NT2/D1 (cell line): ENCODE measurements around the gene NR3C2.

Source experiments
- DNase-seq: peaks from one replicate; pipeline ENCODE4 v3.0.0-alpha.2; 2011; ENCODE audit warnings: low read depth, low spot score
- H3K27me3 ChIP-seq: 2 replicates; pipeline ENCODE4 v1.6.0; 2011; ENCODE audit warnings: mild to moderate bottlenecking; ENCODE audit not compliant: insufficient read length, insufficient read depth
- H3K36me3 ChIP-seq: 2 replicates; pipeline ENCODE4 v1.6.1; 2011; ENCODE audit warnings: mild to moderate bottlenecking, low read length, mixed read lengths; ENCODE audit not compliant: insufficient read depth, insufficient read length
- H3K4me1 ChIP-seq: 2 replicates; pipeline ENCODE4 v1.5.1; 2011; ENCODE audit not compliant: insufficient read depth, insufficient read length
- H3K4me3 ChIP-seq: 2 replicates; pipeline ENCODE4 v1.5.1; 2011; ENCODE audit warnings: low read depth; ENCODE audit not compliant: insufficient read length
- H3K9ac ChIP-seq: 2 replicates; pipeline ENCODE4 v1.6.0; 2011; ENCODE audit warnings: low read depth; ENCODE audit not compliant: insufficient read length
- H3K9me3 ChIP-seq: 2 replicates; pipeline ENCODE4 v1.5.1; 2011; ENCODE audit warnings: mild to moderate bottlenecking, low read length; ENCODE audit not compliant: insufficient read depth
- SUZ12 ChIP-seq: IDR thresholded peaks from 2 replicates; pipeline ENCODE4 v1.6.1; 2011; ENCODE audit not compliant: insufficient read length, insufficient read depth; ENCODE audit errors: extremely low read depth
- YY1 ChIP-seq: IDR thresholded peaks from 2 replicates; pipeline ENCODE4 v1.6.1; 2011; ENCODE audit not compliant: insufficient read length, insufficient read depth
- ZNF274 ChIP-seq: IDR thresholded peaks from 2 replicates; pipeline ENCODE4 v1.6.1; 2011; ENCODE audit warnings: mild to moderate bottlenecking, low read depth, low read length

Gene NR3C2

GRCh38 chr4:148078061-148078460 lies 364.2 kb downstream of the NR3C2 start:
- H3K27me3 ChIP-seq, result no peaks in the 10 kb centered on the region
- H3K9me3 ChIP-seq, result peaks cover 22% of the 10 kb centered on the region; the same call in 1 of the 2 replicates
- no peak for TF ChIP-seq SUZ12
- TF ChIP-seq YY1, result no peak
- TF ChIP-seq ZNF274, result no peak
- H3K9ac ChIP-seq, result no peak overlapping the region
- no peaks in the 10 kb centered on the region for H3K4me1 ChIP-seq
- peaks cover 12% of the 10 kb centered on the region for H3K36me3 ChIP-seq
- DNase-seq, result no peak
- no peak overlapping the region for H3K4me3 ChIP-seq

GRCh38 chr4:148077581-148077980 lies 364.6 kb downstream of the NR3C2 start:
- no peak for TF ChIP-seq SUZ12
- no peak for TF ChIP-seq YY1
- TF ChIP-seq ZNF274, result no peak
- Histone ChIP-seq H3K9me3 (peaks cover 22% of the 10 kb centered on the region; the same call in 1 of the 2 replicates), H3K4me1 (no peaks in the 10 kb centered on the region), H3K27me3 (no peaks in the 10 kb centered on the region), H3K9ac (no peak overlapping the region), H3K36me3 (peaks cover 17% of the 10 kb centered on the region), H3K4me3 (no peak overlapping the region)
- no peak for DNase-seq

GRCh38 chr4:148076964-148077363 lies 365.2 kb downstream of the NR3C2 start:
- peaks cover 22% of the 10 kb centered on the region; the same call in 1 of the 2 replicates for H3K9me3 ChIP-seq
- no peaks in the 10 kb centered on the region for H3K4me1 ChIP-seq
- DNase-seq, result no peak
- H3K9ac ChIP-seq, result no peak overlapping the region
- no peaks in the 10 kb centered on the region for H3K27me3 ChIP-seq
- peaks cover 21% of the 10 kb centered on the region for H3K36me3 ChIP-seq
- no peak overlapping the region for H3K4me3 ChIP-seq
- TF ChIP-seq YY1, result no peak
- no peak for TF ChIP-seq ZNF274
- TF ChIP-seq SUZ12, result no peak

- no peak for DNase-seq
- H3K36me3 ChIP-seq, result peaks cover 16% of the 10 kb centered on the region
- TF ChIP-seq ZNF274 (no peak), SUZ12 (no peak), YY1 (no peak)
These were observed 366.8 kb downstream of the NR3C2 start for GRCh38 chr4:148075438-148075837.

GRCh38 chr4:148074462-148074861 lies 367.8 kb downstream of the NR3C2 start:
- Histone ChIP-seq H3K9ac (no peak overlapping the region), H3K36me3 (peaks cover 13% of the 10 kb centered on the region), H3K4me3 (no peak overlapping the region), H3K4me1 (no peaks in the 10 kb centered on the region), H3K27me3 (no peaks in the 10 kb centered on the region), H3K9me3 (peaks cover 22% of the 10 kb centered on the region; the same call in 1 of the 2 replicates)
- no peak for TF ChIP-seq ZNF274
- DNase-seq, result no peak

More at GRCh38 chr4:148075438-148075837, 366.8 kb downstream of the NR3C2 start:
- peaks cover 22% of the 10 kb centered on the region; the same call in 1 of the 2 replicates for H3K9me3 ChIP-seq
- no peaks in the 10 kb centered on the region for H3K27me3 ChIP-seq
- H3K4me1 ChIP-seq, result no peaks in the 10 kb centered on the region
- H3K9ac ChIP-seq, result no peak overlapping the region
- no peak overlapping the region for H3K4me3 ChIP-seq

- H3K4me3 ChIP-seq, result no peak overlapping the region
These were observed 368.9 kb downstream of the NR3C2 start for GRCh38 chr4:148073349-148073748.

GRCh38 chr4:148072789-148073188 lies 369.4 kb downstream of the NR3C2 start:
- no peak overlapping the region for H3K9ac ChIP-seq
- no peak for DNase-seq
- no peak for TF ChIP-seq YY1
- no peak for TF ChIP-seq ZNF274
- no peak for TF ChIP-seq SUZ12
- peaks cover 13% of the 10 kb centered on the region for H3K36me3 ChIP-seq
- H3K4me1 ChIP-seq, result no peaks in the 10 kb centered on the region
- peaks cover 22% of the 10 kb centered on the region; the same call in 1 of the 2 replicates for H3K9me3 ChIP-seq
- no peak overlapping the region for H3K4me3 ChIP-seq
- no peaks in the 10 kb centered on the region for H3K27me3 ChIP-seq

More at GRCh38 chr4:148073349-148073748, 368.9 kb downstream of the NR3C2 start:
- DNase-seq, result no peak
- H3K4me1 ChIP-seq, result no peaks in the 10 kb centered on the region
- no peak for TF ChIP-seq SUZ12
- TF ChIP-seq ZNF274, result no peak
- no peak for TF ChIP-seq YY1
- peaks cover 13% of the 10 kb centered on the region for H3K36me3 ChIP-seq
- H3K9ac ChIP-seq, result no peak overlapping the region
- H3K27me3 ChIP-seq, result no peaks in the 10 kb centered on the region
- H3K9me3 ChIP-seq, result peaks cover 22% of the 10 kb centered on the region; the same call in 1 of the 2 replicates

GRCh38 chr4:148071009-148071408 lies 371.2 kb downstream of the NR3C2 start:
- peaks cover 13% of the 10 kb centered on the region for H3K36me3 ChIP-seq
- H3K9me3 ChIP-seq, result peaks cover 22% of the 10 kb centered on the region; the same call in 1 of the 2 replicates
- H3K4me3 ChIP-seq, result no peak overlapping the region
- H3K9ac ChIP-seq, result no peak overlapping the region
- H3K4me1 ChIP-seq, result no peaks in the 10 kb centered on the region
- H3K27me3 ChIP-seq, result no peaks in the 10 kb centered on the region
- DNase-seq, result no peak
- TF ChIP-seq ZNF274 (no peak), SUZ12 (no peak), YY1 (no peak)
